PFSK-1 (cell line): ENCODE results near the gene TYMP.

Source experiments
- FOXP2 ChIP-seq: optimal IDR thresholded peaks from 2 replicates; pipeline ENCODE3; 2011; ENCODE audit warnings: borderline replicate concordance, control low read depth, inconsistent platforms; ENCODE audit not compliant: insufficient read depth; ENCODE audit errors: extremely low read length, extremely low read depth
- POLR2AphosphoS5 ChIP-seq: IDR thresholded peaks from 2 replicates; pipeline ENCODE4 v1.6.1; 2012; ENCODE audit warnings: low read depth, mild to moderate bottlenecking, control low read depth, low read length, moderate library complexity
- REST ChIP-seq, 2 experiments: IDR thresholded peaks; 2 replicates each; pipeline versions ENCODE4 v1.6.1 to v1.8.0; 2011 to 2012; ENCODE audit warnings: low read depth in 2 of 2, low read length in 2 of 2, control low read depth in 1 of 2, inconsistent platforms in 1 of 2, mild to moderate bottlenecking in 1 of 2, moderate library complexity in 1 of 2; ENCODE audit not compliant: insufficient read depth in 1 of 2
- SIN3A ChIP-seq: IDR thresholded peaks from 2 replicates; pipeline ENCODE4 v1.6.1; 2012; ENCODE audit warnings: mild to moderate bottlenecking, low read length, moderate library complexity, borderline replicate concordance; ENCODE audit not compliant: insufficient read depth
- TAF1 ChIP-seq: IDR thresholded peaks from 2 replicates; pipeline ENCODE4 v1.6.1; 2012; ENCODE audit warnings: low read length, control low read depth, borderline replicate concordance; ENCODE audit not compliant: insufficient read depth

TYMP gene

GRCh38 chr22:50556703-50557102, 26.9 kb upstream of the TYMP start:
- TF ChIP-seq REST (IDR thresholded peaks at IDR 0.05; ENCODE audit: insufficient read depth in 1 of 2, low read depth in 2 of 2, low read length in 2 of 2) (no peak), SIN3A (no peak), FOXP2 (no peak), POLR2AphosphoS5 (no peak), TAF1 (no peak)

- TF ChIP-seq FOXP2: no peak
- no peak for TF ChIP-seq SIN3A
- no peak for TF ChIP-seq REST (IDR thresholded peaks at IDR 0.05; ENCODE audit: insufficient read depth in 1 of 2, low read depth in 2 of 2, low read length in 2 of 2)
- TF ChIP-seq POLR2AphosphoS5: no peak
- TF ChIP-seq TAF1: no peak
Measured at GRCh38 chr22:50553310-50553709, 23.5 kb upstream of the TYMP start.

GRCh38 chr22:50551160-50551752, 21.4 kb upstream of the TYMP start:
- TF ChIP-seq TAF1: no peak
- TF ChIP-seq SIN3A: no peak
- TF ChIP-seq REST (IDR thresholded peaks at IDR 0.05; ENCODE audit: insufficient read depth in 1 of 2, low read depth in 2 of 2, low read length in 2 of 2): no peak
- no peak for TF ChIP-seq POLR2AphosphoS5
- no peak for TF ChIP-seq FOXP2

- TF ChIP-seq FOXP2 (no peak), SIN3A (no peak), REST (IDR thresholded peaks at IDR 0.05; ENCODE audit: insufficient read depth in 1 of 2, low read depth in 2 of 2, low read length in 2 of 2) (no peak), TAF1 (no peak), POLR2AphosphoS5 (no peak)
Measured at GRCh38 chr22:50550395-50550794, 20.6 kb upstream of the TYMP start.
